Measurements from ENCODE around the gene KLHDC3.

DNA sequence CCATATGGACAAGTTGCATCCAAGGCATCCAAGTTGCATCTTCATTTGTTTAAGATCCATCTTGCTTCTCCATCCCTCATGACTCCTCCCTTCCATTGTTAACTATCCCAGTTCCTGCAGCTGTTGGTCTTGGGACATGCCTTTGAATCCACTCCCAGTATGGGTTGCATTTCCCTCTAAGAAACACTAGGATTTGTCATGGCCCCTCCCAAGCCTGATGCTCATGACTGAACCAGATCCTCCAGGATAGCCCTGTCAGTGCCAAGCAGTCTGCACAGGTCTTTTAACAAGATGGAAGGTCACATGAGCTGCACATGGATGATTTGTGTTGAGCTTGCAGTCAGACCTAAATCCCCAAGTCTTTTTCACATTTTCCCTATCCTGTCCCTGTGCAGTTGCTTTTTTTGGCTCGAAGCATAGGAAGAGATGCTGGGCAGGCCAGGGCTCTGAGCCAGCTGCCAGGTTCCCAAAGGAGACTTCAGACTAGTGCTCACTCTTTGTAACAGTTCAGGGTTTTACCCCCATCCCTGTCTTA, 25.5 kb upstream of the KLHDC3 start:
- TF ChIP-seq, protein P1, sequence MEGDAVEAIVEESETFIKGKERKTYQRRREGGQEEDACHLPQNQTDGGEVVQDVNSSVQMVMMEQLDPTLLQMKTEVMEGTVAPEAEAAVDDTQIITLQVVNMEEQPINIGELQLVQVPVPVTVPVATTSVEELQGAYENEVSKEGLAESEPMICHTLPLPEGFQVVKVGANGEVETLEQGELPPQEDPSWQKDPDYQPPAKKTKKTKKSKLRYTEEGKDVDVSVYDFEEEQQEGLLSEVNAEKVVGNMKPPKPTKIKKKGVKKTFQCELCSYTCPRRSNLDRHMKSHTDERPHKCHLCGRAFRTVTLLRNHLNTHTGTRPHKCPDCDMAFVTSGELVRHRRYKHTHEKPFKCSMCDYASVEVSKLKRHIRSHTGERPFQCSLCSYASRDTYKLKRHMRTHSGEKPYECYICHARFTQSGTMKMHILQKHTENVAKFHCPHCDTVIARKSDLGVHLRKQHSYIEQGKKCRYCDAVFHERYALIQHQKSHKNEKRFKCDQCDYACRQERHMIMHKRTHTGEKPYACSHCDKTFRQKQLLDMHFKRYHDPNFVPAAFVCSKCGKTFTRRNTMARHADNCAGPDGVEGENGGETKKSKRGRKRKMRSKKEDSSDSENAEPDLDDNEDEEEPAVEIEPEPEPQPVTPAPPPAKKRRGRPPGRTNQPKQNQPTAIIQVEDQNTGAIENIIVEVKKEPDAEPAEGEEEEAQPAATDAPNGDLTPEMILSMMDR (IDR thresholded peaks at IDR 0.05; ENCODE audit: control extremely low read depth in 1 of 3, insufficient read depth in 1 of 3, low read depth in 1 of 3, low read length in 3 of 3) = no peak
- TF ChIP-seq KDM5A (IDR thresholded peaks at IDR 0.05; ENCODE audit: low read length) (no peak), TAF1 (IDR thresholded peaks at IDR 0.05; ENCODE audit: low read depth, low read length) (no peak), YY1 (IDR thresholded peaks at IDR 0.05; ENCODE audit: low read depth, low read length) (no peak), RAD21 (IDR thresholded peaks at IDR 0.05 in 1 of 2, conservative IDR thresholded peaks at IDR 0.05 in 1 of 2; ENCODE audit: low read depth in 2 of 2, low read length in 2 of 2) (no peak), POLR2AphosphoS5 (IDR thresholded peaks at IDR 0.05; ENCODE audit: low read depth, low read length) (no peak), EP300 (IDR thresholded peaks at IDR 0.05; ENCODE audit: borderline replicate concordance in 1 of 2, low read depth in 2 of 2, low read length in 2 of 2) (no peak), RFX5 (IDR thresholded peaks at IDR 0.05; ENCODE audit: borderline replicate concordance, low read depth, low read length) (no peak), POLR2A (IDR thresholded peaks at IDR 0.05; ENCODE audit: control extremely low read depth in 1 of 2, low read depth in 2 of 2, low read length in 2 of 2) (no peak), NRF1 (IDR thresholded peaks at IDR 0.05; ENCODE audit: low read depth, low read length) (no peak)
- TF ChIP-seq, protein P2, sequence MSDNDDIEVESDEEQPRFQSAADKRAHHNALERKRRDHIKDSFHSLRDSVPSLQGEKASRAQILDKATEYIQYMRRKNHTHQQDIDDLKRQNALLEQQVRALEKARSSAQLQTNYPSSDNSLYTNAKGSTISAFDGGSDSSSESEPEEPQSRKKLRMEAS (IDR thresholded peaks at IDR 0.05) = no peak
- TF ChIP-seq, protein P3, sequence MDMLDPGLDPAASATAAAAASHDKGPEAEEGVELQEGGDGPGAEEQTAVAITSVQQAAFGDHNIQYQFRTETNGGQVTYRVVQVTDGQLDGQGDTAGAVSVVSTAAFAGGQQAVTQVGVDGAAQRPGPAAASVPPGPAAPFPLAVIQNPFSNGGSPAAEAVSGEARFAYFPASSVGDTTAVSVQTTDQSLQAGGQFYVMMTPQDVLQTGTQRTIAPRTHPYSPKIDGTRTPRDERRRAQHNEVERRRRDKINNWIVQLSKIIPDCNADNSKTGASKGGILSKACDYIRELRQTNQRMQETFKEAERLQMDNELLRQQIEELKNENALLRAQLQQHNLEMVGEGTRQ (IDR thresholded peaks at IDR 0.05; ENCODE audit: low read length) = no peak

All from H1 (cell line).